A549 (cell line): ENCODE data around the gene B3GLCT.

ENCODE experiments used
- CTCF ChIP-seq: fragments of >200 bp; sonication (Bioruptor Twin); formaldehyde crosslinking; IDR thresholded peaks from 3 replicates; pipeline ENCODE4 v1.5.1; 2016
- E2F6 ChIP-seq: IDR thresholded peaks from 2 replicates; pipeline ENCODE4 v1.6.1; 2012; ENCODE audit warnings: low read depth, borderline replicate concordance
- JUNB ChIP-seq: fragments of >200 bp; sonication (Bioruptor Twin); formaldehyde crosslinking; IDR thresholded peaks from 2 replicates; pipeline ENCODE4 v1.6.1; 2016
- POLR2A ChIP-seq: IDR thresholded peaks from 2 replicates; pipeline ENCODE4 v1.6.1; 2012; ENCODE audit warnings: mild to moderate bottlenecking, low read length
- RFX5 ChIP-seq: fragments of 450-650 bp; IDR thresholded peaks from 2 replicates; pipeline ENCODE4 v1.7.1; 2014; ENCODE audit warnings: antibody characterized with exemption, mild to moderate bottlenecking, moderate library complexity

GRCh38 chr13:31199527-31199848, 287 bp upstream of the B3GLCT start:
- TF ChIP-seq JUNB (no peak), E2F6 (no peak), CTCF (no peak), POLR2A (no peak), RFX5 (no peak)
